SK-N-SH treated with all-trans-retinoic acid at 6 μM for 48 hours (cell line): ENCODE results near the gene TMBIM4.

Source experiments
- BACH2 ChIP-seq: fragments of 250-450 bp; sonication (Bioruptor Pico); IDR thresholded peaks from 2 replicates; pipeline ENCODE4 v1.9.0; 2021; ENCODE audit warnings: mild to moderate bottlenecking, borderline replicate concordance
- ISL1 ChIP-seq: fragments of 250-450 bp; sonication (Bioruptor Pico); IDR thresholded peaks from 2 replicates; pipeline ENCODE4 v2.1.2; 2022; ENCODE audit warnings: mild to moderate bottlenecking, moderate library complexity
- OSR1 ChIP-seq: fragments of 250-450 bp; sonication (Bioruptor Pico); IDR thresholded peaks from 2 replicates; pipeline ENCODE4 v1.8.0; 2022; ENCODE audit warnings: moderate library complexity, mild to moderate bottlenecking, inconsistent platforms
- PATZ1 ChIP-seq: fragments of 250-450 bp; sonication (Bioruptor Pico); IDR thresholded peaks from 2 replicates; pipeline ENCODE4 v1.8.0; 2020; ENCODE audit warnings: mild to moderate bottlenecking, moderate library complexity, borderline replicate concordance
- POU6F1 ChIP-seq: fragments of 250-450 bp; sonication (Bioruptor Pico); IDR thresholded peaks from 2 replicates; pipeline ENCODE4 v1.8.0; 2021; ENCODE audit warnings: low read depth, mild to moderate bottlenecking, moderate library complexity, borderline replicate concordance
- PPARA ChIP-seq: fragments of 250-450 bp; sonication (Bioruptor Pico); IDR thresholded peaks from 2 replicates; pipeline ENCODE4 v1.5.0; 2020; ENCODE audit warnings: mild to moderate bottlenecking, borderline replicate concordance
- TOX ChIP-seq: fragments of 250-450 bp; sonication (Bioruptor Pico); IDR thresholded peaks from 2 replicates; pipeline ENCODE4 v1.8.0; 2021; ENCODE audit warnings: mild to moderate bottlenecking, moderate library complexity, borderline replicate concordance
- ZC3H10 ChIP-seq: fragments of 250-450 bp; sonication (Bioruptor Pico); IDR thresholded peaks from 2 replicates; pipeline ENCODE4 v1.5.1; 2021; ENCODE audit warnings: mild to moderate bottlenecking, moderate library complexity
- ZFP3 ChIP-seq: fragments of 250-450 bp; sonication (Bioruptor Pico); IDR thresholded peaks from 2 replicates; pipeline ENCODE4 v1.5.0; 2020; ENCODE audit warnings: mild to moderate bottlenecking, moderate library complexity
- ZFP30 ChIP-seq: fragments of 450-650 bp; formaldehyde crosslinking; IDR thresholded peaks from 2 replicates; pipeline ENCODE4 v1.5.0; 2022; ENCODE audit warnings: mild to moderate bottlenecking, moderate library complexity
- ZNF565 ChIP-seq: fragments of 450-650 bp; formaldehyde crosslinking; conservative IDR thresholded peaks from 2 replicates; pipeline ENCODE4 v1.5.0; 2020; ENCODE audit warnings: low read depth, mild to moderate bottlenecking, moderate library complexity
- ZNF70 ChIP-seq: fragments of 450-650 bp; formaldehyde crosslinking; IDR thresholded peaks from 2 replicates; pipeline ENCODE4 v1.5.0; 2020; ENCODE audit warnings: mild to moderate bottlenecking, moderate library complexity
- ZNF8 ChIP-seq: fragments of 450-650 bp; formaldehyde crosslinking; IDR thresholded peaks from 2 replicates; pipeline ENCODE4 v1.5.0; 2020; ENCODE audit warnings: mild to moderate bottlenecking, moderate library complexity

GRCh38 chr12:66120477-66120876 is 49.3 kb downstream of the TMBIM4 start:
- TF ChIP-seq OSR1 (CRISPR knock-in tag) (no peak), ZC3H10 (no peak), ZNF70 (no peak), ZNF565 (CRISPR knock-in tag) (no peak), ISL1 (CRISPR knock-in tag) (no peak), ZFP30 (CRISPR knock-in tag) (no peak), ZFP3 (CRISPR knock-in tag) (no peak), PATZ1 (CRISPR knock-in tag) (no peak), POU6F1 (CRISPR knock-in tag) (no peak), PPARA (no peak), TOX (CRISPR knock-in tag) (no peak), BACH2 (no peak), ZNF8 (no peak)
